Measurements from ENCODE around the gene RIOX2. TPM values are rescaled to one million over a fixed set of nuclear protein-coding genes. Genes with fewer than 3 reads are reported as not detected.

Gene RIOX2
- polyA plus RNA-seq, 3 donors, result 15.3 to 18.7 (median 18.3) TPM

DNA sequence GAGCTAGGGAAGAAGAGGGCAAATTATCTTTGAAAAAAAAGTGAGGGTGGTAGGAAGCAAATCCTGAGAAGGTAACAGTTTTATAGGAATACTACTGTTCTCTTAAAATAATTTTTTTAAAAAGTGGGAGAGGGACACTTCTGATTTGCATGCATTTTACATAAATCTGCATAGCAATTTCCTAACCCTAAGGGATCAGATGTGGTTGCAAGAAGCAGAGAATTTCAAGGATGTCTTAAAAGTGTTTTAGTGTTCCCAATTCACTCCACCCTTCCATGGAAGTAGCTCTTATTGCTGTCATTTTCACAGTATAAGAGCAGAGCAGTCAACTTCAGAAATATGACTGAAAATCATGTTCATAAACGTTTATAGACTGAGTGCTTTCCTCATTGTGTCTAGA, 27.8 kb upstream of the RIOX2 start:
- Histone ChIP-seq H3K4me2 (replicated peaks; ENCODE audit: extremely low read depth, low read length, poor library complexity, severe bottlenecking) (no peak overlapping the region), H4K20me1 (ENCODE audit: insufficient read depth, low read length) (no peaks in the 10 kb centered on the region), H3K9me3 (replicated peaks in 1 of 2; ENCODE audit: control insufficient read depth in 1 of 2, insufficient read depth in 1 of 2, low read length in 2 of 2) (no peaks in the 10 kb centered on the region), H3K4me3 (replicated peaks in 1 of 3; ENCODE audit: low read depth in 2 of 3, low read length in 3 of 3) (no peak overlapping the region), H3K36me3 (replicated peaks in 1 of 2; ENCODE audit: control insufficient read depth in 1 of 2, insufficient read depth in 2 of 2, low read length in 2 of 2) (no peaks in the 10 kb centered on the region), H3K4me1 (ENCODE audit: control insufficient read depth in 1 of 2, insufficient read depth in 2 of 2, low read length in 2 of 2) (peaks cover 4 to 6% of the 10 kb centered on the region in 2 donors), H3K27me3 (ENCODE audit: control insufficient read depth in 2 of 2, insufficient read depth in 2 of 2, low read length in 2 of 2) (no peaks in the 10 kb centered on the region), H3K9ac (ENCODE audit: insufficient read depth, low read length, poor library complexity, severe bottlenecking) (no peak overlapping the region), H3K27ac (ENCODE audit: low read depth in 1 of 2, low read length in 2 of 2) (no peak overlapping the region), H3K79me2 (ENCODE audit: insufficient read depth, low read length) (no peaks in the 10 kb centered on the region), H2AFZ (ENCODE audit: insufficient read depth, low read depth, low read length, poor library complexity, severe bottlenecking) (no peak overlapping the region)
- no peak for DNase-seq
- Mint-ChIP-seq H3K9me3 (peaks cover 0 to 5% (median 0%) of the 10 kb centered on the region in 7 donors), H3K4me1 (peaks cover 13% of the 10 kb centered on the region), H3K36me3 (no peaks in the 10 kb centered on the region), H3K4me3 (no peak overlapping the region), H3K27ac (no peak overlapping the region), H3K27me3 (ENCODE audit: low read depth in 3 of 3) (no peaks in the 10 kb centered on the region)
- WGBS (ENCODE audit: insufficient coverage), result no CpG with 5 or more reads among the region's 1 CpG
- intact Hi-C loops (cut with micrococcal nuclease), result no loop called here
- TF ChIP-seq, protein P1, sequence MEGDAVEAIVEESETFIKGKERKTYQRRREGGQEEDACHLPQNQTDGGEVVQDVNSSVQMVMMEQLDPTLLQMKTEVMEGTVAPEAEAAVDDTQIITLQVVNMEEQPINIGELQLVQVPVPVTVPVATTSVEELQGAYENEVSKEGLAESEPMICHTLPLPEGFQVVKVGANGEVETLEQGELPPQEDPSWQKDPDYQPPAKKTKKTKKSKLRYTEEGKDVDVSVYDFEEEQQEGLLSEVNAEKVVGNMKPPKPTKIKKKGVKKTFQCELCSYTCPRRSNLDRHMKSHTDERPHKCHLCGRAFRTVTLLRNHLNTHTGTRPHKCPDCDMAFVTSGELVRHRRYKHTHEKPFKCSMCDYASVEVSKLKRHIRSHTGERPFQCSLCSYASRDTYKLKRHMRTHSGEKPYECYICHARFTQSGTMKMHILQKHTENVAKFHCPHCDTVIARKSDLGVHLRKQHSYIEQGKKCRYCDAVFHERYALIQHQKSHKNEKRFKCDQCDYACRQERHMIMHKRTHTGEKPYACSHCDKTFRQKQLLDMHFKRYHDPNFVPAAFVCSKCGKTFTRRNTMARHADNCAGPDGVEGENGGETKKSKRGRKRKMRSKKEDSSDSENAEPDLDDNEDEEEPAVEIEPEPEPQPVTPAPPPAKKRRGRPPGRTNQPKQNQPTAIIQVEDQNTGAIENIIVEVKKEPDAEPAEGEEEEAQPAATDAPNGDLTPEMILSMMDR (IDR thresholded peaks at IDR 0.05), result no peak

DNA sequence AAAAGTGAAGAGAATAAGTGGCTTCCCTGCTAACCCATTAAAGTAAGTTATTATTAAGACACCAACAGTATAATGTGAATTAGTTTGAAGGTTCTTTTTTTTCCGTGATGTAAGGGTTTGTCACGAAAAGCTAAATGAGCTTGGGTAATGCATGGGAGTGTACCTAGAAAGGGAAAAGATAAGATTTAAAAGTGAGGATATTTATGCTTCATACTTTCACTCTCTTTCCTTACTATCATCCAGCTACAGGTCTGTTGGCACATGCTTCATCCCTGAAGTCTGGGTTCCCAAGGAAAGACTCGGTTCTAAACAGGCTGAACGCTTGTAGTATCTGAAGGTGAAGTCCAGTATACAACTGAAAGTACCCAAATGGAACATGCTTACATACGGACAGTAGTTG, 26.9 kb upstream of the RIOX2 start:
- Histone ChIP-seq H2AFZ (ENCODE audit: insufficient read depth, low read depth, low read length, poor library complexity, severe bottlenecking) (no peak overlapping the region), H3K27me3 (ENCODE audit: control insufficient read depth in 2 of 2, insufficient read depth in 2 of 2, low read length in 2 of 2) (no peaks in the 10 kb centered on the region), H3K4me2 (replicated peaks; ENCODE audit: extremely low read depth, low read length, poor library complexity, severe bottlenecking) (no peak overlapping the region), H3K4me3 (replicated peaks in 1 of 3; ENCODE audit: low read depth in 2 of 3, low read length in 3 of 3) (no peak overlapping the region), H3K9ac (ENCODE audit: insufficient read depth, low read length, poor library complexity, severe bottlenecking) (no peak overlapping the region), H4K20me1 (ENCODE audit: insufficient read depth, low read length) (no peaks in the 10 kb centered on the region), H3K27ac (ENCODE audit: low read depth in 1 of 2, low read length in 2 of 2) (no peak overlapping the region), H3K4me1 (ENCODE audit: control insufficient read depth in 1 of 2, insufficient read depth in 2 of 2, low read length in 2 of 2) (peaks cover 4 to 6% of the 10 kb centered on the region in 2 donors), H3K79me2 (ENCODE audit: insufficient read depth, low read length) (no peaks in the 10 kb centered on the region), H3K9me3 (replicated peaks in 1 of 2; ENCODE audit: control insufficient read depth in 1 of 2, insufficient read depth in 1 of 2, low read length in 2 of 2) (no peaks in the 10 kb centered on the region), H3K36me3 (replicated peaks in 1 of 2; ENCODE audit: control insufficient read depth in 1 of 2, insufficient read depth in 2 of 2, low read length in 2 of 2) (no peaks in the 10 kb centered on the region)
- no peak overlapping the region for H3K27ac Mint-ChIP-seq
- H3K27me3 Mint-ChIP-seq (ENCODE audit: low read depth in 3 of 3), result no peaks in the 10 kb centered on the region
- TF ChIP-seq, protein P1 (IDR thresholded peaks at IDR 0.05), result no peak
- WGBS (ENCODE audit: insufficient coverage), result 100% methylated on average over 1 of the region's 5 CpGs
- H3K9me3 Mint-ChIP-seq, result peaks cover 0 to 5% (median 0%) of the 10 kb centered on the region in 7 donors
- intact Hi-C loops (cut with micrococcal nuclease), result no loop called here
- H3K36me3 Mint-ChIP-seq, result no peaks in the 10 kb centered on the region
- DNase-seq, result no peak
- H3K4me1 Mint-ChIP-seq, result peaks cover 8% of the 10 kb centered on the region
- H3K4me3 Mint-ChIP-seq, result no peak overlapping the region

Measured in CD14-positive monocyte (primary cell).